Gastrocnemius medialis (tissue), 4 donors: ENCODE results near the gene TEX48.

Experiments
- CTCF ChIP-seq, 5 experiments: fragments of 450-650 bp in 3 of 5; fragments of 200-600 bp in 2 of 5; sonication (generic) in 2 of 5; IDR thresholded peaks in 4 of 5; conservative IDR thresholded peaks in 1 of 5; 1 replicate in 4 of 5; 2 replicates in 1 of 5; pipeline ENCODE4 v1.5.1; 2016 to 2019; ENCODE audit warnings: antibody characterized with exemption in 5 of 5, mild to moderate bottlenecking in 3 of 5, moderate library complexity in 3 of 5
- POLR2A ChIP-seq, 2 donors: fragments of 450-650 bp; IDR thresholded peaks; one replicate each; pipeline ENCODE4 v1.6.1; 2017; ENCODE audit warnings: antibody characterized with exemption in 2 of 2, mild to moderate bottlenecking in 2 of 2, moderate library complexity in 2 of 2

DNA sequence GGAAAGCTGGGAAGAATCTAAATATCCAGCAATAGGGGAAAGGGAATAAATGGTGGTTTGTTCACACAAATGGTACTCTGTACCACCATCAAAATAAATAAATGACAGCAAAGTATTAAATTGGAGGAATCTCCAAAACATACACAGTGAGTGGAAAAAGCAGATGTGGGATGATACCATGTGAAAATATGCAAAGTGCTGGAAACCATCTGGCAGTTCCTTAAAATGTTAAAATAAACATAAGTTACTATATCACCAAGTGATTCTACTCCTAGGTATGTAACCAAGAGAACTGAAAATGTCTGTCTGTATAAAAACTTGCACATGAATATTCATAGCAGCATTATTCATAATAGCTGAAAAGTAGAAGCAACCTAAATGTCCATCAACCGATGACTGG, 41.9 kb upstream of the TEX48 start:
- TF ChIP-seq CTCF (IDR thresholded peaks at IDR 0.05 in 4 of 5, conservative IDR thresholded peaks at IDR 0.05 in 1 of 5) (no peak), POLR2A (IDR thresholded peaks at IDR 0.05) (no peak)
